ENCODE measurements around the gene C19orf38.
"Not testable (repeated sequence)": the region's sequence is repeated elsewhere in the genome, so short reads cannot be mapped to it uniquely, and the experiment has no call there.

C19orf38 gene

GRCh38 chr19:10826231-10826630 lies 22.0 kb upstream of the C19orf38 start:
- no peak for DNase-seq

GRCh38 chr19:10826846-10827245 lies 21.4 kb upstream of the C19orf38 start:
- no peak for DNase-seq

- no peak for DNase-seq
Observed at GRCh38 chr19:10828981-10829821, 19.0 kb upstream of the C19orf38 start.

- no peak for DNase-seq
Observed at GRCh38 chr19:10829967-10830366, 18.2 kb upstream of the C19orf38 start.

DNA sequence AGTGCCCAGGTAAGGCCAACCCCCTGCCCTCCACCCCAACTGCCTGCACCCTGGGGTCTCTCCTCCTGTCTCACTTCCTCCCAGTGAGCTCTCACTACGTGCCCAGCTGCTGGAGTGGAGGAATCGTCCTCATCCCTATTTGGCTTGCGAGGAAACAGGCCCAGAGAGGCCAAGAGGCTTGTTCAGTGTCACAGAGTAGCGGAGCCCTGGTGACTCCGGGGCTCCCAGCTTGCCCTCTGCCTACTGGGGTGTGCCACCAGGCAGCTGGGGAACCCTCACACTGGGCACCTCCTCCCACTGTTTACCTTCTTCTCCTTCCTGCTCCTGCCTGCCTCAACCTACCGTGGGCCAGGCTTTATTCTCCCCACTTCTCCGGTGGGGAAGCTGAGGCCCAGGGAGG lies 17.8 kb upstream of the C19orf38 start:
- DNase-seq, result no peak

- DNase-seq, result no peak
Observed at GRCh38 chr19:10830931-10831779, 17.1 kb upstream of the C19orf38 start.

GRCh38 chr19:10831987-10832938 lies 16.0 kb upstream of the C19orf38 start:
- no peak for DNase-seq

DNA sequence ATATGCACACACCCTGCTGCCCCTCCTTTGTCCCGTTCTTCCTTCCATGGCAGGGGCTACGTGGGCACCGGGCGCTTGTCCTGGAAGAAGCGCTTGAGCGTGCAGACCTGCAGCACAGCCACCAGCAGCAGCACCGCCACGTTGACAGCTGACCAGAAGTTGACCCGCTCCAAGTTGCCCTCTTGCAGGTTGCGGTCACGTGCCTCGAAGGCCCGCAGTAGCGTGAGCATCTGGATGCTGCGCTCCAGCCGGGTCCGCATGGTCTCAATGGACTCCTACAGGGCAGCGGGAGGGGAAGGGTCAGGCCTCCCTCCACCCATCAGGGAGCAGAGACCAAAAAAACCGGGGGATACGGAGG lies 15.3 kb upstream of the C19orf38 start:
- DNase-seq, result no peak

GRCh38 chr19:10835089-10835753 lies 13.0 kb upstream of the C19orf38 start:
- no peak for DNase-seq

DNA sequence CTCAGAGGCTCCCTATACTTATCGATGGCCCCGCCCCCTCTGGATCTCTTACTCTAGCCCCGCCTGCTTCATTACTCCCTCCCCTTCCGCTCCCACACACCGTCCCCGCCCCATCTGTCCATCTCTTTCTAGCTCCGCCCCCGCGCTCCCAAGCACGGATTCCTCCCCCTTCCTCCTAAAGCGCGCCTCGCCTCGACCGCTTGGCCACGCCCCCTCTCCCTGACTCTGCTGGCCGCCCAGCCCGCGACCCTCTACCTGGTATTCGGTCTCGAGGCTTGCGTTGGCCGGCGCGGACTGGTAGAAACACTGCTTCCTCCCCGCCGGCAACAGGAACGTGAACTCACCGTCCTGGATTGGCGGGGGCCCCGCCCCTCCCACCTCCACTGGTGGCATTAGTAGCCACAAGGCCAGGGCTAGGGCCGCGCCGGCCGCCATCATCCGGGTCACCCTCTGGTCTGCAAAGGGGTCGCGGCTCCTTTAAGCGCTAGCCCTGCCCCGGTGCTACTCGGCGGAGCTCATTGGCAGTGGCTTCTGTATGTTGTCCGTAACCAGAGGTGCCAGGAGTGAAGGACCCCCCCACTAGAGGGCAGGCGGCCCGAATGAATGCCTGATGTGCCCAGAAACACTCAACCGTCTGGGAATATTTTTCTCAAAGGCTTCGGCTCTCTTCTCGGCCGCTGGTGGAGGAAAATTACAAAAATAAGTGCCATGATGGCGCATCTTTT lies 12.3 kb upstream of the C19orf38 start, which contains the start of gene TMED1:
TSS of gene TMED1 (minus strand) at position 459 of the 725 bp plus-strand sequence. CDS start at position 438, 21 bp downstream.
- DNase-seq, result peak; percentile 97

GRCh38 chr19:10836479-10837330 lies 11.5 kb upstream of the C19orf38 start:
- no peak for DNase-seq

DNA sequence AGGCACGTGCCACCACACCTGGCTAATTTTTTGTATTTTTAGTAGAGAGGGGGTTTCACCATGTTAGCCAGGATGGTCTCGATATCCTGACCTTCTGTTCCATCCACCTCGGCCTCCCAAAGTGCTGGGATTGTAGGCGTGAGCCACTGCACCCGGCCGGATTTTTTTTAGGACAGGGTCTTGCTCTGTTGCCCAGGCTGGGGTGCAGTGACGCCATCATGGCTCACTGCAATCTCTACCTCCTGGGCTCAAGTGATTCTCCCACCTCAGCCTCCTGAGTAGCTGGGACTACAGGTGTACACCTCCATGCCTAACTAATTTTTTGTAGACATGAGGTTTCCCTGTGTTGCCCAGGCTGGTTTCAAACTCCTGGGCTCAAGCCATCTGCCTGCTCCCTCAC lies 10.6 kb upstream of the C19orf38 start:
- not testable (repeated sequence) for DNase-seq

DNA sequence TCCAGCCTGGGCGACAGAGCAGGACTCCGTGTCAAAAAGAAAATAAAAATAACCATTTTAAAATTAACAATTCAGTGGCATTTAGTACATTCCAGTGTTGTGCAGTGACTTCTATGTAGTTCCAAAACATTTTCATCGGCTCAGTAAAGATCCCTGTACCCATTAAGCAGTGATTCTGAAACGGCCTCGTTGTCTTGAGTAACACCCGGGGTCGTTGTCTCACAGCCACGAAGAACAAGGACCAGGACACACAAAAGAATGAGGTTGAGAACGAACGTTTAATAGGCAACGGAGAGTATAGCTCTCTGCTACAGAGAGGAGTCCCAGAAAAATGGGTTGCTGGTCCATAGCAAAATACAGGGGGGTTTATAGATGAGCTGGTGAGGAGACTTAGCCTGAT lies 9.8 kb upstream of the C19orf38 start:
- no peak for DNase-seq

DNA sequence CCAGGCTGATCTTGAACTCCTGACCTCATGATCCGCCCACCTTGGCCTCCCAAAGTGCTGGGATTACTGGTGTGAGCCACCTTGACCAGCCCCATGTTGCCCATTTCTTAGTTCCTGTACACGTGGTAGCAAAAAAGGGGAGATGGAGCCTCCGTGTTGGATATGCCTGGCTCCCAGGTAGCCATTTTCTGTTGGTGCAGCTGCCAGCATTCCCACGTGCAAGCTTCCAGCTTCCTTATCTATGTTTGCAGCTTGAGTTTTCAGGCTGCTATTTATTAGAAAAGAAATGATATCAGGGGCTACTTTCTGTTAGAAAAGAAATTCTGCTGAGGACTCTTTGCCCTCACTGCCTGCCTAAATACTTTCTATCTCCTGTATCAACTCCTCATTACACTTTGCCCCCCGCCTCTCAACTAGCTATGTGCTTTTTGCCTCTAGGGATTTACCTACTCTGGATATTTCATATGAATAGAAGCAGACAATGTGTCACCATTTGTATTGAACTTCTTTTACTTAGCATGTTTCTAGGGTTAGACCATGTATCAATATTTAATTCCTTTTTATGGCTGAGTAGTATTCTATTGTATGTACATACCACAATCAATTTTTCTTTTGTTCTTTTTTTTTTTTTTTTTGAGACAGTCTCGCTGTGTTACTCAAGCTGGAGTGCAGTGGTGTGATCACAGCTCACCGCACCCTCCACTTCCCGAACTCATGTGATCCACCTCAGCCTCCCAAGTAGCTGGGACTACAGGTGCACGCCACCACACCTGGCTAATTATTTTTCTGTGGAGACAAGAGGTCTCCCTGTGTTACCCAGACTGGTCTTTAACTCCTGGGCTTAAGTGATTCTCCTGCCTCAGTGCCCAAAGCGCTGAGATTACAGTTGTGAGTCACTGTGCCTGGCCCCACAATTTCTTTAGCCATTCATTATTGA lies 8.8 kb upstream of the C19orf38 start:
- DNase-seq, result no peak

DNA sequence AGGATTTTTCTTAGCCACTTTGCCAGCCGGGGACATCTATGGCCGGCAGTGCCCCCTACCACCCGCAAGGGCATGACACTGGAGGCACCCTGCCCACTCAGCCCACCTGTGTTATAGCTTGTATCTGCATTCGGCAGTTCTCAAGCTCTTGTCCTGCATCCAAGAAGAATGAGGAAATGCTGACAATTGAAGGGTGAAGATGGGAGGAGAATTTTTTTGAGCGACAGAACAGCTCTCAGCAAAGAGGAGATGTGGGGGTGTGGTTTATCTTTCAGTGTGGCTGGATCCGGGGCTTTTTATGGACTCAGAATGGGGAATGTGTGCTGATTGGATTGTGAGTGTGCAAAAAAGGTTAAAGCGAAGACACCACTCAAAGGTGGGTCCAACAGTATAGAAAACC lies 5.4 kb upstream of the C19orf38 start:
- no peak for DNase-seq

- no peak for DNase-seq
Observed at GRCh38 chr19:10846500-10847202, 1.6 kb upstream of the C19orf38 start.

- DNase-seq, result no peak
Observed at GRCh38 chr19:10850631-10851030, 2.4 kb downstream of the C19orf38 start.

DNA sequence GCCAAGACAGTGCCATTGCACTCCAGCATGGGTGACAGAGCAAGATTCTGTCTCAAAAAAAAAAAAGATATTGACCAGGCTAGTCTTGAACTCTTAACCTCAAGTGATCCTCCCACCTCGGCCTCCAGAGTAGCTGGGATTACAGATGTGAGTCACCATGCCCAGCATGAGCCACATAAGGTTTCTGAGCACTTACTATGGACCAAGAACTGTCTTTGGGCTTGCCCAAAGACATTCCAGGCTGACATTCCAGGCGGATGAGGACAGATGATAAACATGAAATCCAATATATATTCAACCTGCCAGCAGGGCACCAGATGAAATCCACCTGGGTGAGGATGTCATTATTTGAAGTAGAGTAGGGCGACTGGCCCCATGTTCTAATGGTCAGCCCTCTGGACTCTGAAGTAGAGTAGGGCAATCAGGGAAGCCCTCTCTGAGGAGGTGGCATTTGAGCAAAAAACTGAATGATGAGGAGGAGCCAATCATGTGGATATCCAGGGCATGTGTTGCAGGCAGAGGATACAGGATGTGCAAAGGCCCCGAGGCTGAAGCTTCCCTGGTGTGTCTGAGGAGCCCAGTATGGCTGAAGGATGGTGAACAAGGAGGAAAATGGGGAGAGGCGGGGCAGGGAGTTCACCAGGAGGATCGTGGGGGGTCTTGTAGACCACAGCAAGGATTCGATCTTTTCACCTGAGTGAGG lies 4.0 kb downstream of the C19orf38 start:
- no peak for DNase-seq

Data from right forelimb (tissue), 1 donor.